Breast epithelium (tissue), 3 donors: ENCODE results near the gene UGT1A4.

Experiments used
- CTCF ChIP-seq, 3 donors: fragments of 450-650 bp; IDR thresholded peaks; one replicate each; pipeline ENCODE4 v1.5.1; 2016 to 2017; ENCODE audit warnings: antibody characterized with exemption in 3 of 3, mild to moderate bottlenecking in 3 of 3, moderate library complexity in 3 of 3
- POLR2A ChIP-seq: fragments of 450-650 bp; IDR thresholded peaks from one replicate; pipeline ENCODE4 v1.6.1; 2016; ENCODE audit warnings: antibody characterized with exemption, mild to moderate bottlenecking, moderate library complexity
- POLR2AphosphoS5 ChIP-seq, 3 donors: sonication (generic); formaldehyde crosslinking; IDR thresholded peaks; one replicate each; pipeline ENCODE4 v1.6.1; 2017; ENCODE audit warnings: antibody characterized with exemption in 3 of 3

GRCh38 chr2:233810385-233810784 lies 91.8 kb downstream of the UGT1A4 start:
- no peak for TF ChIP-seq CTCF (IDR thresholded peaks at IDR 0.05)
- TF ChIP-seq POLR2A = no peak
- no peak for TF ChIP-seq POLR2AphosphoS5 (IDR thresholded peaks at IDR 0.05)
